DND-41 (cell line): ENCODE data around the gene HGF.

ENCODE experiments used
- ATAC-seq: fragments of 200-7000 bp; cut with Tn5 transposase; 3 replicates; pipeline ENCODE4 v1.9.1; 2021; ENCODE audit warnings: low read depth; ENCODE audit not compliant: insufficient read depth
- DNase-seq: peaks from one replicate; pipeline ENCODE4 v3.0.0-alpha.2; 2020
- H2AFZ ChIP-seq: 2 replicates; pipeline ENCODE4 v1.6.0; 2012; ENCODE audit warnings: low read depth, low read length
- H3K27ac ChIP-seq: 2 replicates; pipeline ENCODE4 v1.5.1; 2012; ENCODE audit warnings: low read length, inconsistent platforms
- H3K27me3 ChIP-seq: fragments of 200-600 bp; sonication (generic); 2 replicates; pipeline ENCODE4 v1.6.0; 2012; ENCODE audit warnings: low read length, mild to moderate bottlenecking, inconsistent platforms; ENCODE audit not compliant: insufficient read depth, poor library complexity
- H3K36me3 ChIP-seq: 2 replicates; pipeline ENCODE4 v1.5.1; 2012; ENCODE audit warnings: low read length, inconsistent platforms; ENCODE audit not compliant: insufficient read depth
- H3K4me1 ChIP-seq: 2 replicates; pipeline ENCODE4 v1.5.1; 2012; ENCODE audit warnings: mild to moderate bottlenecking, low read length; ENCODE audit not compliant: insufficient read depth
- H3K4me2 ChIP-seq: 2 replicates; pipeline ENCODE4 v1.6.0; 2012; ENCODE audit warnings: mild to moderate bottlenecking, moderate library complexity, low read length, inconsistent platforms; ENCODE audit not compliant: insufficient read depth
- H3K4me3 ChIP-seq, 2 experiments: fragments of 200-600 bp in 1 of 2; shearing (Covaris generic) in 1 of 2; 2 replicates each; pipeline ENCODE4 v1.5.1; 2012 to 2016; ENCODE audit warnings: inconsistent platforms in 2 of 2, low read length in 2 of 2, mild to moderate bottlenecking in 2 of 2, low read depth in 1 of 2, moderate library complexity in 1 of 2
- H3K79me2 ChIP-seq: 2 replicates; pipeline ENCODE4 v1.6.0; 2012; ENCODE audit warnings: low read length, inconsistent platforms; ENCODE audit not compliant: insufficient read depth
- H3K9ac ChIP-seq: 2 replicates; pipeline ENCODE4 v1.6.0; 2012; ENCODE audit warnings: low read depth, mild to moderate bottlenecking, inconsistent platforms, low read length, moderate library complexity
- H3K9me3 ChIP-seq: 2 replicates; pipeline ENCODE4 v1.5.1; 2012; ENCODE audit warnings: low read length, moderate library complexity, mild to moderate bottlenecking, inconsistent platforms; ENCODE audit not compliant: insufficient read depth, severe bottlenecking
- H4K20me1 ChIP-seq: 2 replicates; pipeline ENCODE4 v1.6.0; 2012; ENCODE audit warnings: low read length; ENCODE audit not compliant: insufficient read depth
- CTCF ChIP-seq: IDR thresholded peaks from 2 replicates; pipeline ENCODE4 v1.5.1; 2012; ENCODE audit warnings: borderline replicate concordance, low read length, moderate library complexity, mild to moderate bottlenecking; ENCODE audit not compliant: poor library complexity, severe bottlenecking; ENCODE audit errors: extremely low read depth
- EZH2 ChIP-seq: IDR thresholded peaks from 3 replicates; pipeline ENCODE4 v1.6.1; 2012; ENCODE audit warnings: borderline replicate concordance, low read depth, mild to moderate bottlenecking, moderate library complexity, low read length, inconsistent platforms; ENCODE audit not compliant: severe bottlenecking

The HGF gene

DNA sequence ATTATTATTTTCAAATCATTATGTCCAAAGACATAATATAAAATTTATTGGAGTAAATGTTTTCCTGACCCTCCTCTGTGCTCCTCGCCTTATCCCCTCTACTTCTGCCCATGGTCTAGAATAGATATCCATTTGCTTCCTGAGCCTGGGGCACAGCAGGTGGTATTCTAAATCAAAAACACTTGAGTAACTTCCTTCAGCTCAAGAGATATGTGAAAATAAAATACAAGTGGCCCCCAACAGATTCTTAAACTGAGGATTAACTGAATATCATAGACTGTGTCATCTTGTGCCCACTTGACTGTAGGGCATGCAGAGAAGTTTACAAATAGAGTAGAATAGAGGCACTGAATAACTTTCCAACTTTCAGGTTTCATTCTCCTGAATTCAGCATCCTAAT is 59.1 kb downstream of the HGF start:
- H2AFZ ChIP-seq: no peak overlapping the region
- no peaks in the 10 kb centered on the region for H4K20me1 ChIP-seq
- no peaks in the 10 kb centered on the region for H3K79me2 ChIP-seq
- H3K27me3 ChIP-seq: no peaks in the 10 kb centered on the region
- H3K4me3 ChIP-seq: no peak overlapping the region
- no peak for ATAC-seq
- no peaks in the 10 kb centered on the region for H3K36me3 ChIP-seq
- no peak overlapping the region for H3K27ac ChIP-seq
- H3K9ac ChIP-seq: no peak overlapping the region
- no peaks in the 10 kb centered on the region for H3K4me1 ChIP-seq
- no peaks in the 10 kb centered on the region for H3K9me3 ChIP-seq
- DNase-seq: no peak
- TF ChIP-seq CTCF: no peak
- no peak for TF ChIP-seq EZH2
- H3K4me2 ChIP-seq: no peak overlapping the region

- DNase-seq (no peak), ATAC-seq (no peak)
- Histone ChIP-seq H3K27ac (no peak overlapping the region), H3K4me1 (no peaks in the 10 kb centered on the region), H3K4me2 (no peak overlapping the region), H3K27me3 (no peaks in the 10 kb centered on the region), H3K9ac (no peak overlapping the region), H3K36me3 (no peaks in the 10 kb centered on the region), H4K20me1 (no peaks in the 10 kb centered on the region), H3K4me3 (no peak overlapping the region), H3K79me2 (no peaks in the 10 kb centered on the region), H2AFZ (no peak overlapping the region), H3K9me3 (no peaks in the 10 kb centered on the region)
- TF ChIP-seq CTCF: no peak
- TF ChIP-seq EZH2: no peak
These were observed 60.0 kb downstream of the HGF start for GRCh38 chr7:81709836-81710235.

DNA sequence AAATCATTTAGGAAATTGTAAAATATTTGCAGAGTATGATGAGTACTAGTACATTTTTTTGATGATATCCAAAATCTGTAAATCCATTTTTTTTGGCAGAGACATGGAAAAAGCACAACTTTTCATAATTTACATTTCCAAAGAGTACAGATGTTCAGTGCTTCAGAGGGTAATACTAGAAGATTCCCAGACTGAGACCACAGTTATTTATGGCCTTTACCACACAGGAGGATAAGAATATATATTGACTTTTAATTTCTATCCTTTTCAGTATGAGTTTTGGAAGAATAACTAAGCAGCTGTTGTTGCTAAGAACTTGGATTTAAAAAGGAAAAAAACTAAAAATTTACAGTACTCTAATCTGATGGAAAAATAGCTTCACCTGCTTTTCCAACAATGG is 61.9 kb downstream of the HGF start:
- Histone ChIP-seq H3K4me3 (no peak overlapping the region), H3K4me1 (no peaks in the 10 kb centered on the region), H3K9ac (no peak overlapping the region), H2AFZ (no peak overlapping the region), H3K9me3 (no peaks in the 10 kb centered on the region), H3K27me3 (no peaks in the 10 kb centered on the region), H3K27ac (no peak overlapping the region), H3K79me2 (no peaks in the 10 kb centered on the region), H3K36me3 (no peaks in the 10 kb centered on the region), H4K20me1 (no peaks in the 10 kb centered on the region), H3K4me2 (no peak overlapping the region)
- ATAC-seq (no peak), DNase-seq (no peak)
- no peak for TF ChIP-seq CTCF
- TF ChIP-seq EZH2: no peak

GRCh38 chr7:81707196-81707595 is 62.7 kb downstream of the HGF start:
- no peaks in the 10 kb centered on the region for H3K79me2 ChIP-seq
- no peak for TF ChIP-seq EZH2
- TF ChIP-seq CTCF: no peak
- no peak overlapping the region for H3K27ac ChIP-seq
- no peaks in the 10 kb centered on the region for H3K27me3 ChIP-seq
- ATAC-seq: no peak
- no peaks in the 10 kb centered on the region for H3K4me1 ChIP-seq
- H3K9ac ChIP-seq: no peak overlapping the region
- no peak overlapping the region for H2AFZ ChIP-seq
- DNase-seq: no peak
- H3K4me3 ChIP-seq: no peak overlapping the region
- H4K20me1 ChIP-seq: no peaks in the 10 kb centered on the region
- H3K9me3 ChIP-seq: no peaks in the 10 kb centered on the region
- H3K36me3 ChIP-seq: no peaks in the 10 kb centered on the region
- H3K4me2 ChIP-seq: no peak overlapping the region
